Kasumi-1 (cell line): Measurements from ENCODE around the gene GGA1.

ENCODE experiments used
- DNase-seq, 2 experiments: peaks; one replicate each; lab custom pipeline; 2025; lab: John Stamatoyannopoulos, UW

The GGA1 gene

GRCh38 chr22:37609240-37610152, 862 bp downstream of the GGA1 start:
- peak in 1 of 2 experiments; percentile 49 for DNase-seq

GRCh38 chr22:37610153-37610475, 1.5 kb downstream of the GGA1 start:
- peak in 1 of 2 experiments; percentile 17 for DNase-seq

- no peak for DNase-seq
Measured at GRCh38 chr22:37610480-37611129, 2.0 kb downstream of the GGA1 start.

GRCh38 chr22:37611207-37611606, 2.6 kb downstream of the GGA1 start:
- DNase-seq: no peak

- DNase-seq: no peak
Measured at GRCh38 chr22:37616201-37617083, 7.8 kb downstream of the GGA1 start.

GRCh38 chr22:37617431-37617830, 8.8 kb downstream of the GGA1 start:
- DNase-seq: no peak

GRCh38 chr22:37618072-37618656, 9.5 kb downstream of the GGA1 start:
- DNase-seq: no peak

- no peak for DNase-seq
Measured at GRCh38 chr22:37618674-37619073, 10.0 kb downstream of the GGA1 start.

- no peak for DNase-seq
Measured at GRCh38 chr22:37619991-37620390, 11.4 kb downstream of the GGA1 start.

- DNase-seq: no peak
Measured at GRCh38 chr22:37621352-37621860, 12.8 kb downstream of the GGA1 start.

- peak; percentile 53 to 55 for DNase-seq
Measured at GRCh38 chr22:37623075-37624016, 14.7 kb downstream of the GGA1 start.

- DNase-seq: no peak
Measured at GRCh38 chr22:37624017-37624365, 15.4 kb downstream of the GGA1 start.

GRCh38 chr22:37624876-37625275, 16.2 kb downstream of the GGA1 start:
- DNase-seq: no peak

GRCh38 chr22:37625737-37626136, 17.1 kb downstream of the GGA1 start:
- DNase-seq: no peak

- DNase-seq: no peak
Measured at GRCh38 chr22:37626144-37626543, 17.5 kb downstream of the GGA1 start.

- DNase-seq: no peak
Measured at GRCh38 chr22:37626556-37627075, 18.0 kb downstream of the GGA1 start.

- DNase-seq: peak; percentile 64 to 73
Measured at GRCh38 chr22:37627121-37627520, 18.5 kb downstream of the GGA1 start.

GRCh38 chr22:37627545-37627944, 18.9 kb downstream of the GGA1 start:
- DNase-seq: peak; percentile 68 to 71

GRCh38 chr22:37628830-37629229, 20.2 kb downstream of the GGA1 start:
- no peak for DNase-seq

- DNase-seq: no peak
Measured at GRCh38 chr22:37629928-37630327, 21.3 kb downstream of the GGA1 start.
